K562 (cell line): Measurements from ENCODE around the gene SLC25A42. TPM values are rescaled to one million over a fixed set of nuclear protein-coding genes. Genes with fewer than 3 reads are reported as not detected.

Source experiments
- ATAC-seq: fragments of 200-7000 bp; cut with Tn5 transposase; 3 replicates; pipeline ENCODE4 v1.9.1; 2020; ENCODE audit warnings: moderate library complexity
- BruUV-seq: library from RNA; stranded (reverse); fragments of 400-500 nt; replicated peaks from 2 replicates; lab custom pipeline; 2021; lab: Mats Ljungman, UMichigan
- CTCF ChIA-PET: fragments of 300-600 bp; formaldehyde crosslinking; extraction: SDS; loops from one replicate; lab custom pipeline; 2021; ENCODE audit warnings: low intra/inter-chr PET ratio; lab: Yijun Ruan, JAX
- POLR2A ChIA-PET: fragments of 300-600, 350-650 bp; sonication (Branson Sonifier 250); formaldehyde crosslinking; extraction: SDS; loops from one replicate; lab custom pipeline; 2021; ENCODE audit warnings: antibody characterized with exemption, inconsistent platforms; lab: Yijun Ruan, JAX
- DNase-seq, 4 experiments: peaks; one replicate each; pipeline versions ENCODE4 v3.0.0 to v3.0.0-alpha.2; 2011 to 2018; ENCODE audit warnings: low spot score in 3 of 4, mixed read lengths in 3 of 4; ENCODE audit errors: extremely low read depth in 1 of 4
- FAIRE-seq: peaks from 2 replicates; lab custom pipeline; 2011; peaks lifted over from hg19 to GRCh38; lab: Jason Lieb, UNC
- H2AFZ ChIP-seq: 2 replicates; pipeline ENCODE4 v1.6.0; 2011; ENCODE audit warnings: low read depth, low read length, control low read depth, inconsistent platforms
- H3K27ac ChIP-seq: fragments of 200-600 bp; 3 replicates; pipeline ENCODE4 v1.8.0; 2011; ENCODE audit warnings: low read depth, mild to moderate bottlenecking, control low read depth, inconsistent platforms, low read length, moderate library complexity, mixed read lengths; ENCODE audit errors: extremely low read depth
- H3K27me3 ChIP-seq, 2 experiments: fragments of 300-600 bp in 1 of 2; 2 replicates in 1 of 2; 3 replicates in 1 of 2; pipeline versions ENCODE4 v1.6.0 to v1.8.0; 2011; ENCODE audit warnings: inconsistent platforms in 2 of 2, low read length in 2 of 2, mild to moderate bottlenecking in 1 of 2, mixed read lengths in 1 of 2, moderate library complexity in 1 of 2; ENCODE audit not compliant: control insufficient read depth in 2 of 2, insufficient read depth in 2 of 2
- H3K36me3 ChIP-seq: fragments of 300-600 bp; 3 replicates; pipeline ENCODE4 v1.8.0; 2011; ENCODE audit warnings: mild to moderate bottlenecking, low read length, inconsistent platforms; ENCODE audit not compliant: control insufficient read depth, insufficient read depth
- H3K4me1 ChIP-seq, 2 experiments: fragments of 200-600 bp in 1 of 2; replicated peaks in 1 of 2; 2 replicates in 1 of 2; 3 replicates in 1 of 2; pipeline versions ENCODE4 v1.5.1 to v1.8.0; 2011; ENCODE audit warnings: inconsistent platforms in 2 of 2, low read length in 2 of 2, mild to moderate bottlenecking in 1 of 2, mixed read lengths in 1 of 2, moderate library complexity in 1 of 2; ENCODE audit not compliant: control insufficient read depth in 2 of 2, insufficient read depth in 2 of 2
- H3K4me2 ChIP-seq: 2 replicates; pipeline ENCODE4 v1.6.1; 2011; ENCODE audit warnings: low read length, control low read depth, inconsistent platforms, mixed read lengths; ENCODE audit not compliant: insufficient read depth
- H3K4me3 ChIP-seq: fragments of 200-600 bp; sonication (generic), shearing (Covaris generic); 2 replicates; pipeline ENCODE4 v1.5.1; 2016; ENCODE audit warnings: control low read depth, inconsistent platforms
- H3K79me2 ChIP-seq: fragments of 200-600 bp; 3 replicates; pipeline ENCODE4 v1.8.0; 2011; ENCODE audit warnings: low read length, inconsistent platforms; ENCODE audit not compliant: control insufficient read depth, insufficient read depth
- H3K9ac ChIP-seq, 2 experiments: 2 replicates each; pipeline versions ENCODE4 v1.6.0 to v1.6.1; 2011; ENCODE audit warnings: low read depth in 2 of 2, low read length in 2 of 2, control low read depth in 1 of 2, inconsistent platforms in 1 of 2, mild to moderate bottlenecking in 1 of 2, mixed read lengths in 1 of 2; ENCODE audit not compliant: insufficient read depth in 1 of 2
- H3K9me1 ChIP-seq: one replicate; pipeline ENCODE4 v1.6.0; 2011; ENCODE audit warnings: inconsistent platforms, mild to moderate bottlenecking, low read length, moderate library complexity; ENCODE audit not compliant: control insufficient read depth, insufficient read depth
- H3K9me3 ChIP-seq: replicated peaks from 2 replicates; pipeline ENCODE4 v1.5.1; 2011; ENCODE audit warnings: low read depth, low read length, inconsistent platforms; ENCODE audit not compliant: control insufficient read depth, insufficient read depth
- H4K20me1 ChIP-seq: replicated peaks from 2 replicates; pipeline ENCODE4 v1.6.1; 2011; ENCODE audit warnings: low read length, inconsistent platforms, mixed read lengths; ENCODE audit not compliant: control insufficient read depth, insufficient read depth
- CC2D1A ChIP-seq: fragments of 450-650 bp; IDR thresholded peaks from 2 replicates; pipeline ENCODE4 v1.6.1; 2017; ENCODE audit warnings: mild to moderate bottlenecking
- CHD4 ChIP-seq: fragments of 200-600 bp; sonication (generic); IDR thresholded peaks from 3 replicates; pipeline ENCODE4 v1.6.1; 2012; ENCODE audit warnings: low read depth, mild to moderate bottlenecking, mixed read lengths, low read length, inconsistent platforms; ENCODE audit not compliant: insufficient read depth, insufficient replicate concordance, poor library complexity, severe bottlenecking
- EZH2 ChIP-seq: IDR thresholded peaks from 2 replicates; pipeline ENCODE4 v1.6.1; 2012; ENCODE audit warnings: low read depth, mild to moderate bottlenecking, inconsistent platforms, low read length, borderline replicate concordance
- HIVEP1 ChIP-seq: fragments of 250-450 bp; sonication (Bioruptor Pico); IDR thresholded peaks from 2 replicates; pipeline ENCODE4 v1.4.0; 2020; ENCODE audit warnings: mild to moderate bottlenecking
- ILK ChIP-seq: fragments of 450-650 bp; IDR thresholded peaks from 2 replicates; pipeline ENCODE4 v1.6.1; 2016; ENCODE audit warnings: missing genetic modification characterization, low read depth, mild to moderate bottlenecking, missing compliant biosample characterization, moderate library complexity, borderline replicate concordance
- MCM5 ChIP-seq: fragments of 450-650 bp; IDR thresholded peaks from 2 replicates; pipeline ENCODE4 v1.6.1; 2016; ENCODE audit warnings: low read depth
- MTA3 ChIP-seq: fragments of 450-650 bp; formaldehyde crosslinking; IDR thresholded peaks from 2 replicates; pipeline ENCODE4 v1.6.1; 2017; ENCODE audit warnings: mild to moderate bottlenecking, borderline replicate concordance
- PCBP2 ChIP-seq: fragments of 200-400 bp; formaldehyde crosslinking; IDR thresholded peaks from 2 replicates; pipeline ENCODE4 v1.6.1; 2018; ENCODE audit warnings: low read length, low read depth, mild to moderate bottlenecking, moderate library complexity; ENCODE audit not compliant: poor library complexity, severe bottlenecking
- PHTF2 ChIP-seq: fragments of 250-450 bp; sonication (Bioruptor Pico); IDR thresholded peaks from 2 replicates; pipeline ENCODE4 v1.5.0; 2021; ENCODE audit warnings: mild to moderate bottlenecking
- SP1 ChIP-seq: sonication (generic); formaldehyde crosslinking; IDR thresholded peaks from 2 replicates; pipeline ENCODE4 v1.8.1; 2022; ENCODE audit warnings: mild to moderate bottlenecking, missing genetic modification reagents
- WHSC1 ChIP-seq: IDR thresholded peaks from one replicate; pipeline ENCODE4 v1.6.1; 2012; ENCODE audit warnings: low read length, control low read depth, inconsistent platforms
- XRCC4 ChIP-seq: IDR thresholded peaks from one replicate; pipeline ENCODE4 v1.6.1; 2011; ENCODE audit not compliant: insufficient read depth, insufficient read length; ENCODE audit errors: extremely low read depth
- ZBTB33 ChIP-seq: sonication (generic); formaldehyde crosslinking; IDR thresholded peaks from 2 replicates; pipeline ENCODE4 v1.8.1; 2023; ENCODE audit warnings: mild to moderate bottlenecking, missing genetic modification reagents
- ZNF146 ChIP-seq: IDR thresholded peaks from one replicate; pipeline ENCODE4 v1.6.1; 2018; ENCODE audit warnings: missing compliant biosample characterization; ENCODE audit not compliant: unreplicated experiment
- ZNF165 ChIP-seq: fragments of 250-450 bp; sonication (Bioruptor Pico); IDR thresholded peaks from 2 replicates; pipeline ENCODE4 v1.4.0; 2020; ENCODE audit warnings: borderline replicate concordance
- ZNF175 ChIP-seq: fragments of 200-800 bp; sonication (Bioruptor generic); IDR thresholded peaks from 2 replicates; pipeline ENCODE4 v1.6.1; 2016; ENCODE audit warnings: low read depth, mild to moderate bottlenecking, missing genetic modification characterization, missing compliant biosample characterization
- WGBS: fragments of 100-300 bp; shearing (Covaris generic); methylation state at CpG from one replicate; pipeline ENCODE4 v1.1.6; 2016; ENCODE audit warnings: low coverage, mixed read lengths; ENCODE audit not compliant: insufficient coverage; ENCODE audit errors: missing lambda C conversion rate; 5-methylcytosine and 5-hydroxymethylcytosine counted together
- in situ Hi-C: fragments of 300-500 bp; cut with MboI; formaldehyde crosslinking; loops from 4 replicates; pipeline ENCODE4 v1.15.0; 2018; ENCODE audit warnings: inconsistent platforms, mixed read lengths
- intact Hi-C: fragments of 100-400 bp; cut with micrococcal nuclease; formaldehyde crosslinking; loops from 2 replicates; pipeline ENCODE4 v1.14.2; 2022
- polyA plus RNA-seq, 8 experiments: library from polyadenylated mRNA; depleted of rRNA in 4 of 8; stranded (reverse) in 5 of 8; unstranded in 3 of 8; fragments of >200 nt; fragmentation: Nextera tagmentation in 2 of 8; fragmentation: Illumina TruSeq in 1 of 8; extraction: Ambion mirVana in 2 of 8; extraction: Trizol in 1 of 8; gene quantifications; 2 replicates each; pipeline versions ENCODE4 v1.2.1 to v1.2.3, GENCODE V29; 2011 to 2014; ENCODE audit warnings: inconsistent platforms in 1 of 8, missing spikeins in 1 of 8
- total RNA-seq, 7 experiments: library from RNA; depleted of rRNA in 6 of 7; stranded (reverse); fragments of >200 nt in 6 of 7; fragmentation: Illumina TruSeq in 2 of 7; extraction: Trizol in 2 of 7; gene quantifications; 2 replicates each; pipeline versions ENCODE4 v1.2.1 to v1.2.3, GENCODE V29; 2011 to 2021; ENCODE audit warnings: low replicate concordance in 1 of 7

Gene SLC25A42
- total and polyA plus RNA-seq, 9 of the 15 experiments (the other 6 are each of a cell fraction or from before 2014, with no cell fraction given) = 0.59 to 32.2 (median 14.1) TPM

GRCh38 chr19:19087676-19088075 is 23.9 kb downstream of the SLC25A42 start:
- H3K79me2 ChIP-seq = no peaks in the 10 kb centered on the region

More at GRCh38 chr19:19087676-19088075, 23.9 kb downstream of the SLC25A42 start:
- H3K4me3 ChIP-seq = no peak overlapping the region
- no peak for TF ChIP-seq MTA3
- no peak for TF ChIP-seq PCBP2
- no peak for TF ChIP-seq EZH2
- no peak for TF ChIP-seq ZNF165 (CRISPR knock-in tag)
- no peak for TF ChIP-seq ZNF175 (CRISPR knock-in tag)
- TF ChIP-seq ZBTB33 (CRISPR knock-in tag) = no peak
- no peak for TF ChIP-seq ZNF146 (CRISPR knock-in tag)
- TF ChIP-seq XRCC4 = no peak
- no peak for TF ChIP-seq PHTF2
- no peak for TF ChIP-seq ILK (tag)
- TF ChIP-seq WHSC1 = no peak
- TF ChIP-seq HIVEP1 (CRISPR knock-in tag) = no peak
- no peak for TF ChIP-seq CC2D1A
- no peak for TF ChIP-seq SP1 (CRISPR knock-in tag)
- no peak for TF ChIP-seq CHD4
- TF ChIP-seq MCM5 = no peak
- ATAC-seq (no peak), FAIRE-seq (no peak), DNase-seq (no peak)
- H3K9ac ChIP-seq = no peak overlapping the region
- in situ Hi-C loops = no loop called here
- 96% methylated on average over 2 of the region's 2 CpGs for WGBS
- no peaks in the 10 kb centered on the region for H4K20me1 ChIP-seq
- H3K27me3 ChIP-seq = no peaks in the 10 kb centered on the region
- ChIA-PET POLR2A (interaction anchor here (0.8 to 1.3 kb wide), 4 partner anchors 9 to 18 kb away, joined by 3 to 7 read pairs (median 5); no protein-coding TSS in a partner anchor), CTCF (no interaction called here)
- intact Hi-C loops = no loop called here
- H3K36me3 ChIP-seq = peaks cover 19% of the 10 kb centered on the region; the same call in 2 of the 3 replicates
- peaks cover 3% of the 10 kb centered on the region for H3K9me1 ChIP-seq
- H3K4me1 ChIP-seq = peaks cover 0 to 13% of the 10 kb centered on the region in 2 experiments; a peak in 2 of 5 replicates
- H2AFZ ChIP-seq = no peak overlapping the region
- H3K4me2 ChIP-seq = no peak overlapping the region
- BruUV-seq = no TSS peak
- no peak overlapping the region for H3K27ac ChIP-seq
- no peaks in the 10 kb centered on the region for H3K9me3 ChIP-seq
